ENCODE measurements around the gene KCNAB2. TPM values are rescaled to one million over a fixed set of nuclear protein-coding genes. Genes with fewer than 3 reads are reported as not detected.

KCNAB2 gene
- total RNA-seq, 4 donors from 2014 or later = 10.9 to 12.6 (median 11.7) TPM

- Histone ChIP-seq H3K27me3 (peaks cover 38% of the 10 kb centered on the region), H3K36me3 (no peaks in the 10 kb centered on the region), H3K27ac (peak overlapping the region in 1 of 4 donors; percentile 29), H3K4me3 (no peak overlapping the region), H3K9me3 (no peaks in the 10 kb centered on the region), H3K4me1 (peaks cover 0 to 8% (median 0%) of the 10 kb centered on the region in 3 donors)
- WGBS, 2 donors (ENCODE audit: low coverage in 1 of 2) = 80 to 93% methylated on average over 1 to 3 of the region's 19 CpGs
- ATAC-seq = peak; percentile 65
- TF ChIP-seq POLR2AphosphoS5 (IDR thresholded peaks at IDR 0.05) (no peak), POLR2A (IDR thresholded peaks at IDR 0.05) (no peak), EP300 (IDR thresholded peaks at IDR 0.05) (no peak)
- TF ChIP-seq, protein P1, sequence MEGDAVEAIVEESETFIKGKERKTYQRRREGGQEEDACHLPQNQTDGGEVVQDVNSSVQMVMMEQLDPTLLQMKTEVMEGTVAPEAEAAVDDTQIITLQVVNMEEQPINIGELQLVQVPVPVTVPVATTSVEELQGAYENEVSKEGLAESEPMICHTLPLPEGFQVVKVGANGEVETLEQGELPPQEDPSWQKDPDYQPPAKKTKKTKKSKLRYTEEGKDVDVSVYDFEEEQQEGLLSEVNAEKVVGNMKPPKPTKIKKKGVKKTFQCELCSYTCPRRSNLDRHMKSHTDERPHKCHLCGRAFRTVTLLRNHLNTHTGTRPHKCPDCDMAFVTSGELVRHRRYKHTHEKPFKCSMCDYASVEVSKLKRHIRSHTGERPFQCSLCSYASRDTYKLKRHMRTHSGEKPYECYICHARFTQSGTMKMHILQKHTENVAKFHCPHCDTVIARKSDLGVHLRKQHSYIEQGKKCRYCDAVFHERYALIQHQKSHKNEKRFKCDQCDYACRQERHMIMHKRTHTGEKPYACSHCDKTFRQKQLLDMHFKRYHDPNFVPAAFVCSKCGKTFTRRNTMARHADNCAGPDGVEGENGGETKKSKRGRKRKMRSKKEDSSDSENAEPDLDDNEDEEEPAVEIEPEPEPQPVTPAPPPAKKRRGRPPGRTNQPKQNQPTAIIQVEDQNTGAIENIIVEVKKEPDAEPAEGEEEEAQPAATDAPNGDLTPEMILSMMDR (IDR thresholded peaks at IDR 0.05) = no peak
Observed at GRCh38 chr1:6028042-6028850, 17.4 kb upstream of the KCNAB2 start.

GRCh38 chr1:6029351-6029750 is 16.3 kb upstream of the KCNAB2 start:
- TF ChIP-seq EP300 (IDR thresholded peaks at IDR 0.05) (no peak), POLR2AphosphoS5 (IDR thresholded peaks at IDR 0.05) (no peak), POLR2A (IDR thresholded peaks at IDR 0.05) (no peak)
- TF ChIP-seq, protein P1 (IDR thresholded peaks at IDR 0.05) = no peak
- Histone ChIP-seq H3K27ac (no peak overlapping the region), H3K4me1 (peaks cover 0 to 8% (median 0%) of the 10 kb centered on the region in 3 donors), H3K9me3 (no peaks in the 10 kb centered on the region), H3K27me3 (peaks cover 49% of the 10 kb centered on the region), H3K4me3 (no peak overlapping the region), H3K36me3 (no peaks in the 10 kb centered on the region)
- no peak for ATAC-seq
- WGBS, 2 donors (ENCODE audit: low coverage in 1 of 2) = 92 to 100% methylated on average over 2 to 3 of the region's 5 CpGs

GRCh38 chr1:6030132-6030531 is 15.6 kb upstream of the KCNAB2 start:
- Histone ChIP-seq H3K27ac (no peak overlapping the region), H3K36me3 (no peaks in the 10 kb centered on the region), H3K27me3 (peaks cover 47% of the 10 kb centered on the region), H3K4me1 (peaks cover 0 to 7% (median 0%) of the 10 kb centered on the region in 3 donors), H3K4me3 (no peak overlapping the region), H3K9me3 (no peaks in the 10 kb centered on the region)
- ATAC-seq = no peak
- 70 to 80% methylated on average over 1 to 2 of the region's 7 CpGs for WGBS, 2 donors (ENCODE audit: low coverage in 1 of 2)
- TF ChIP-seq, protein P1 (IDR thresholded peaks at IDR 0.05) = no peak
- TF ChIP-seq EP300 (IDR thresholded peaks at IDR 0.05) (no peak), POLR2A (IDR thresholded peaks at IDR 0.05) (no peak), POLR2AphosphoS5 (IDR thresholded peaks at IDR 0.05) (no peak)

DNA sequence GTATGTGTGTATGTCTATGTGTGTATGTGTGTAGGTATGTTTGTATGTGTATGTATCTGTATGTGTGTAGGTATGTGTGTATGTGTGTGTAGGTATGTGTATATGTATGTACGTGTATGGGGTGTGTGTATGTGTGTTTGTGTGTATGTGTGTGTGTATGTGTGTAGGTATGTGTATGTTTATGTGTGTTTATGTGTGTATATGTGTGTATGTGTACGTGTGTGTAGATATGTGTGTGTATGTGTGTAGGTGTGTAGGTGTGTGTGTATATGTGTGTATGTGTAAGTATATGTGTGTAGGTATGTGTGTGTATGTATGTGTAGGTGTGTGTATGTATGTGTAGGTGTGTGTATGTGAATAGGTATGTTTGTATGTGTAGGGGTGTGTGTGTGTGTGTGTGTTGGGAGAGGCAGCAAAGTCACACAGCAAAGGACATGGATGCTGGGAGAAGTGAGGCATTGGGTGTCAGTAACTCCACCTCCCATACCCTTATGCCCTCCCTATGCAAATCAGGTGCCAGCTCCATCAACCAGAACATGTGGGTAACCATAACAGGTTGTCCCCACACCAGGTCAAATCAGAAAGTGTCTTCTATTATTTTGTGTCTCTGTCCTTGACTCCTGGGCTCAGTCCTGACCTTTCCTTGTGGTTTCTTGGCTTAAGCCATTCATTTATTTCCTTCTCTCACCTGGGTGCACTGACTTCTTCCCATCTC is 15.0 kb upstream of the KCNAB2 start:
- no peak overlapping the region for H3K27ac ChIP-seq
- H3K4me3 ChIP-seq = no peak overlapping the region
- ATAC-seq = no peak
- no peaks in the 10 kb centered on the region for H3K36me3 ChIP-seq
- H3K9me3 ChIP-seq = no peaks in the 10 kb centered on the region
- peaks cover 0 to 2% (median 0%) of the 10 kb centered on the region in 3 donors for H3K4me1 ChIP-seq
- H3K27me3 ChIP-seq = peaks cover 41% of the 10 kb centered on the region
- WGBS, 2 donors (ENCODE audit: low coverage in 1 of 2) = 72 to 94% methylated on average over 2 of the region's 2 CpGs
- TF ChIP-seq POLR2AphosphoS5 (IDR thresholded peaks at IDR 0.05) (no peak), POLR2A (IDR thresholded peaks at IDR 0.05) (no peak), EP300 (IDR thresholded peaks at IDR 0.05) (no peak)
- TF ChIP-seq, protein P1 (IDR thresholded peaks at IDR 0.05) = no peak
